Mesodermal cell (in vitro differentiated cells): Measurements from ENCODE around the gene SERPINE3.

Experiments
- H3K27ac ChIP-seq: 2 replicates; pipeline ENCODE4 v1.7.0; 2013; ENCODE audit warnings: mild to moderate bottlenecking, low read depth, low read length, moderate library complexity; ENCODE audit not compliant: severe bottlenecking
- H3K36me3 ChIP-seq: 2 replicates; pipeline ENCODE4 v1.7.1; 2013; ENCODE audit warnings: mild to moderate bottlenecking, low read length, moderate library complexity; ENCODE audit not compliant: control insufficient read depth, insufficient read depth
- H3K4me1 ChIP-seq: one replicate; pipeline ENCODE4 v1.7.1; 2013; ENCODE audit warnings: mild to moderate bottlenecking, low read length; ENCODE audit not compliant: insufficient read depth, control insufficient read depth, poor library complexity, severe bottlenecking
- H3K4me3 ChIP-seq: 2 replicates; pipeline ENCODE4 v1.7.0; 2013; ENCODE audit warnings: low read length, control low read depth, mild to moderate bottlenecking; ENCODE audit not compliant: insufficient read depth, poor library complexity, severe bottlenecking; ENCODE audit errors: extremely low read depth
- H3K9me3 ChIP-seq: 2 replicates; pipeline ENCODE4 v1.7.1; 2013; ENCODE audit warnings: mild to moderate bottlenecking, low read length, moderate library complexity; ENCODE audit not compliant: control insufficient read depth
- WGBS, 2 experiments: methylation state at CpG; one replicate each; pipeline ENCODE4 v1.1.5; 2013; ENCODE audit warnings: missing lambda C conversion rate in 2 of 2; ENCODE audit not compliant: insufficient coverage in 2 of 2; 5-methylcytosine and 5-hydroxymethylcytosine counted together

The SERPINE3 gene

GRCh38 chr13:51327961-51328360, 11.5 kb upstream of the SERPINE3 start:
- H3K27ac ChIP-seq = no peak overlapping the region
- H3K9me3 ChIP-seq = no peaks in the 10 kb centered on the region
- no peaks in the 10 kb centered on the region for H3K36me3 ChIP-seq
- peaks cover 4% of the 10 kb centered on the region for H3K4me1 ChIP-seq
- H3K4me3 ChIP-seq = no peak overlapping the region
- 100% methylated on average over 1 of the region's 2 CpGs for WGBS, 2 experiments

GRCh38 chr13:51328488-51328887, 11.0 kb upstream of the SERPINE3 start:
- no peaks in the 10 kb centered on the region for H3K9me3 ChIP-seq
- WGBS, 2 experiments = 59 to 66% methylated on average over 4 of the region's 6 CpGs
- H3K4me3 ChIP-seq = no peak overlapping the region
- H3K4me1 ChIP-seq = peaks cover 4% of the 10 kb centered on the region
- no peak overlapping the region for H3K27ac ChIP-seq
- no peaks in the 10 kb centered on the region for H3K36me3 ChIP-seq

- WGBS, 2 experiments = 96 to 97% methylated on average over 3 of the region's 3 CpGs
- H3K27ac ChIP-seq = no peak overlapping the region
- H3K4me1 ChIP-seq = peaks cover 4% of the 10 kb centered on the region
- no peak overlapping the region for H3K4me3 ChIP-seq
- H3K36me3 ChIP-seq = no peaks in the 10 kb centered on the region
- H3K9me3 ChIP-seq = no peaks in the 10 kb centered on the region
Measured at GRCh38 chr13:51329606-51330005, 9.9 kb upstream of the SERPINE3 start.

GRCh38 chr13:51330791-51331190, 8.7 kb upstream of the SERPINE3 start:
- H3K27ac ChIP-seq = no peak overlapping the region
- H3K36me3 ChIP-seq = no peaks in the 10 kb centered on the region
- 84 to 89% methylated on average over 1 to 3 of the region's 3 CpGs for WGBS, 2 experiments
- H3K9me3 ChIP-seq = no peaks in the 10 kb centered on the region
- H3K4me1 ChIP-seq = peaks cover 4% of the 10 kb centered on the region
- no peak overlapping the region for H3K4me3 ChIP-seq

GRCh38 chr13:51331354-51331861, 8.1 kb upstream of the SERPINE3 start:
- 81 to 93% methylated on average over 4 of the region's 6 CpGs for WGBS, 2 experiments
- no peaks in the 10 kb centered on the region for H3K9me3 ChIP-seq
- peaks cover 4% of the 10 kb centered on the region for H3K4me1 ChIP-seq

GRCh38 chr13:51332566-51333361, 6.7 kb upstream of the SERPINE3 start:
- Histone ChIP-seq H3K4me1 (peaks cover 4% of the 10 kb centered on the region), H3K27ac (no peak overlapping the region), H3K9me3 (no peaks in the 10 kb centered on the region), H3K36me3 (no peaks in the 10 kb centered on the region), H3K4me3 (no peak overlapping the region)
- WGBS, 2 experiments = 92 to 100% methylated on average over 1 to 2 of the region's 2 CpGs

More at GRCh38 chr13:51331354-51331861, 8.1 kb upstream of the SERPINE3 start:
- Histone ChIP-seq H3K27ac (no peak overlapping the region), H3K36me3 (no peaks in the 10 kb centered on the region), H3K4me3 (no peak overlapping the region)

- Histone ChIP-seq H3K9me3 (no peaks in the 10 kb centered on the region), H3K36me3 (no peaks in the 10 kb centered on the region), H3K4me1 (peaks cover 2% of the 10 kb centered on the region), H3K4me3 (no peak overlapping the region), H3K27ac (no peak overlapping the region)
Measured at GRCh38 chr13:51333421-51333820, 6.1 kb upstream of the SERPINE3 start.

GRCh38 chr13:51333826-51334225, 5.7 kb upstream of the SERPINE3 start:
- Histone ChIP-seq H3K4me3 (no peak overlapping the region), H3K9me3 (no peaks in the 10 kb centered on the region), H3K27ac (no peak overlapping the region), H3K4me1 (no peaks in the 10 kb centered on the region), H3K36me3 (no peaks in the 10 kb centered on the region)

GRCh38 chr13:51336746-51337145, 2.7 kb upstream of the SERPINE3 start:
- no peaks in the 10 kb centered on the region for H3K9me3 ChIP-seq
- no peak overlapping the region for H3K4me3 ChIP-seq
- H3K36me3 ChIP-seq = no peaks in the 10 kb centered on the region
- 93 to 98% methylated on average over 5 of the region's 5 CpGs for WGBS, 2 experiments
- H3K4me1 ChIP-seq = no peaks in the 10 kb centered on the region
- no peak overlapping the region for H3K27ac ChIP-seq

- Histone ChIP-seq H3K9me3 (no peaks in the 10 kb centered on the region), H3K36me3 (no peaks in the 10 kb centered on the region), H3K4me3 (no peak overlapping the region), H3K4me1 (no peaks in the 10 kb centered on the region), H3K27ac (no peak overlapping the region)
- WGBS, 2 experiments = 71% methylated on average over 1 of the region's 4 CpGs; no CpG with 5 or more reads in 1 of the 2 experiments
Measured at GRCh38 chr13:51339952-51340732, 651 bp downstream of the SERPINE3 start.

- Histone ChIP-seq H3K27ac (no peak overlapping the region), H3K4me1 (no peaks in the 10 kb centered on the region), H3K36me3 (no peaks in the 10 kb centered on the region), H3K4me3 (no peak overlapping the region), H3K9me3 (no peaks in the 10 kb centered on the region)
- WGBS, 2 experiments = 77 to 86% methylated on average over 2 of the region's 2 CpGs
Measured at GRCh38 chr13:51341232-51341631, 1.7 kb downstream of the SERPINE3 start.
